Heart left ventricle (tissue), 13 donors: ENCODE results near the gene RFESD.
"Not testable (repeated sequence)": the region's sequence is repeated elsewhere in the genome, so short reads cannot be mapped to it uniquely, and the experiment has no call there.

Experiments
- CTCF ChIP-seq, 12 donors: fragments of 200-600 bp; sonication (generic) in 4 of 12; IDR thresholded peaks; one replicate each; pipeline versions ENCODE4 v1.5.0 to v1.8.0; 2018 to 2022; ENCODE audit warnings: antibody characterized with exemption in 12 of 12, mild to moderate bottlenecking in 5 of 12
- POLR2A ChIP-seq, 2 donors: fragments of 450-650 bp; IDR thresholded peaks; one replicate each; pipeline ENCODE4 v1.6.1; 2017; ENCODE audit warnings: antibody characterized with exemption in 2 of 2, mild to moderate bottlenecking in 2 of 2, moderate library complexity in 2 of 2
- donor health status: ischemic (EF 13 %, LVEDD 7.1; RV severe dilation, severe dysfunction).
- donor health status: DM: no; HTN: yes; CAD: no.
- donor health status: DM: no; HTN: no; CAD: no.
- donor health status: ischemic (EF 25% LVEDD 6.9; RV normal size, moderate dysfunction).
- donor health status: ischemic (EF 25% LVEDD 5.7; RV mildly dilated, moderate dysfunction).
- donor health status: ischemic (EF 35%, LVEDD 5.7; RV mildly dilated, moderate dysfunction).
- donor health status: nonischemic (EF 11% LVEDD 7.7; RV severe dilation, severe dysfunction).
- donor health status: DM: yes; HTN: yes; CAD: no.
- donor health status: PGD.
- donor health status: ischemic (EF 29% LVEDD 5.4; RV normal size, mild dysfunction).
- donor health status: nonischemic (EF 23%, LVEDD 6.1; RV moderate dilation, normal function).

DNA sequence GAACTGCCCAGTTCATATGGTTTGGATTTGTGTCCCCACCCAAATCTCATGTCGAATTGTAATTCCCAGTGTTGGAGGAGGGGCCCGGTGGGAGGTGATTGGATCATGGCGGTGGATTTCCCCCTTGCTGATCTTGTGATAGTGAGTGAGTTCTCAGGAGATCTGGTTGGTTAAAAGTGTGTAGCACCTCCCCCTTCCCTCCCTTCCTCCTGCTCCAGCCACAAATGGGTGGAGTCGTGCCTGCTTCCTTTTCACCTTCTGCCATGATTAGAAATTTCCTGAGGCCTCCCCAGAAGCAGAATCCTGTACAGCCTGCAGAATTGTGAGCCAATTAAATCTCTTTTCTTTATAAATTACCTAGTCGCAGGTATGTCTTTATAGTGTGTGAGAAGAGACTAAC lies 59.6 kb downstream of the RFESD start:
- TF ChIP-seq CTCF, POLR2A (IDR thresholded peaks at IDR 0.05): not testable (repeated sequence)
